AML-193 (cell line): Measurements from ENCODE around the gene PROCA1.
A peak's percentile ranks its signal among the peaks of the same experiment; 100 is the strongest.

Experiments used
- DNase-seq, 2 experiments: peaks; one replicate each; lab custom pipeline; 2025; lab: John Stamatoyannopoulos, UW

PROCA1 gene

GRCh38 chr17:28707339-28707720 is 4.4 kb downstream of the PROCA1 start:
- DNase-seq: no peak

- DNase-seq: no peak
These were observed 5.0 kb downstream of the PROCA1 start for GRCh38 chr17:28706471-28707338.

GRCh38 chr17:28705728-28706334 is 5.9 kb downstream of the PROCA1 start:
- DNase-seq: no peak

GRCh38 chr17:28705074-28705659 is 6.5 kb downstream of the PROCA1 start:
- no peak for DNase-seq

- DNase-seq: no peak
These were observed 7.3 kb downstream of the PROCA1 start for GRCh38 chr17:28704219-28704858.

GRCh38 chr17:28703552-28704218 is 8.0 kb downstream of the PROCA1 start:
- DNase-seq: no peak

- DNase-seq: no peak
These were observed 8.9 kb downstream of the PROCA1 start for GRCh38 chr17:28702752-28703150.

GRCh38 chr17:28702026-28702751 is 9.5 kb downstream of the PROCA1 start:
- DNase-seq: no peak

- DNase-seq: no peak
These were observed 10.7 kb downstream of the PROCA1 start for GRCh38 chr17:28700830-28701492.

GRCh38 chr17:28700278-28700677 is 11.4 kb downstream of the PROCA1 start:
- no peak for DNase-seq

- DNase-seq: peak in 1 of 2 experiments; percentile 12
These were observed 13.3 kb downstream of the PROCA1 start for GRCh38 chr17:28698253-28698941.

- no peak for DNase-seq
These were observed 17.8 kb downstream of the PROCA1 start for GRCh38 chr17:28693869-28694268.

GRCh38 chr17:28689011-28689410 is 22.7 kb downstream of the PROCA1 start:
- DNase-seq: no peak

- no peak for DNase-seq
These were observed 23.2 kb downstream of the PROCA1 start for GRCh38 chr17:28688481-28688880.

- no peak for DNase-seq
These were observed 25.4 kb downstream of the PROCA1 start for GRCh38 chr17:28686296-28686695.

- DNase-seq: no peak
These were observed 26.3 kb downstream of the PROCA1 start for GRCh38 chr17:28685366-28685765.

- no peak for DNase-seq
These were observed 26.7 kb downstream of the PROCA1 start for GRCh38 chr17:28684963-28685362.

GRCh38 chr17:28682655-28683054 is 29.0 kb downstream of the PROCA1 start:
- DNase-seq: no peak

- no peak for DNase-seq
These were observed 35.7 kb downstream of the PROCA1 start for GRCh38 chr17:28675980-28676379.

GRCh38 chr17:28675490-28675889 is 36.2 kb downstream of the PROCA1 start:
- no peak for DNase-seq
